ENCODE results near the gene PHLPP1. TPM values are rescaled to one million over a fixed set of nuclear protein-coding genes. Genes with fewer than 3 reads are reported as not detected.

PHLPP1 gene
- total RNA-seq, 1 experiment from 2014 or later, result 28.0 TPM

DNA sequence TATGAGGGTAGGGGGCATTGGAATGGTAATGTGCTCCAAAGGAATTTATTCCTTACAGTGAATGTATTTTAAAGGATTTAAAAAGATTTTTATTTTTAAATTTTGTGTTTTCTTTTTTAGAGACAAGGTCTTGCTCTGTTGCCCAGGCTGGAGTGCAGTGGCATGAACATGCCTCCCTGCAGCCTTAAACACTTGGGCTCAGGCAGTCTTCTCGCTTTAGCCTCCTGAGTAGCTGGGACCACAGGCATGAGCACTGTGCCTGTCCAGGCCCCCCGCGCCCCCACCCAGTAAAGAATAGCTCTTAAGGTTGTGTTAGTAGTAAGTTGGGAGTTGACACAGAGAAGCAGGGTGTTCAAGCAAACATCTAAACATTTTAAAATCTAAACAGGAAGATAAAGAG lies 36.6 kb downstream of the PHLPP1 start:
- TF ChIP-seq, protein P1, sequence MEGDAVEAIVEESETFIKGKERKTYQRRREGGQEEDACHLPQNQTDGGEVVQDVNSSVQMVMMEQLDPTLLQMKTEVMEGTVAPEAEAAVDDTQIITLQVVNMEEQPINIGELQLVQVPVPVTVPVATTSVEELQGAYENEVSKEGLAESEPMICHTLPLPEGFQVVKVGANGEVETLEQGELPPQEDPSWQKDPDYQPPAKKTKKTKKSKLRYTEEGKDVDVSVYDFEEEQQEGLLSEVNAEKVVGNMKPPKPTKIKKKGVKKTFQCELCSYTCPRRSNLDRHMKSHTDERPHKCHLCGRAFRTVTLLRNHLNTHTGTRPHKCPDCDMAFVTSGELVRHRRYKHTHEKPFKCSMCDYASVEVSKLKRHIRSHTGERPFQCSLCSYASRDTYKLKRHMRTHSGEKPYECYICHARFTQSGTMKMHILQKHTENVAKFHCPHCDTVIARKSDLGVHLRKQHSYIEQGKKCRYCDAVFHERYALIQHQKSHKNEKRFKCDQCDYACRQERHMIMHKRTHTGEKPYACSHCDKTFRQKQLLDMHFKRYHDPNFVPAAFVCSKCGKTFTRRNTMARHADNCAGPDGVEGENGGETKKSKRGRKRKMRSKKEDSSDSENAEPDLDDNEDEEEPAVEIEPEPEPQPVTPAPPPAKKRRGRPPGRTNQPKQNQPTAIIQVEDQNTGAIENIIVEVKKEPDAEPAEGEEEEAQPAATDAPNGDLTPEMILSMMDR (IDR thresholded peaks at IDR 0.05; ENCODE audit: unreplicated experiment), result no peak
- H3K4me3 Mint-ChIP-seq (ENCODE audit: low read depth, unreplicated experiment), result no peak overlapping the region
- no peak for DNase-seq
- peaks cover 53% of the 10 kb centered on the region for H3K4me1 Mint-ChIP-seq (ENCODE audit: low read depth, unreplicated experiment)
- peak overlapping the region; percentile 68 for H3K27ac Mint-ChIP-seq (ENCODE audit: unreplicated experiment)
- no peaks in the 10 kb centered on the region for H3K27me3 Mint-ChIP-seq (ENCODE audit: unreplicated experiment)
- BruUV-seq (replicated peaks), result no TSS peak
- no peaks in the 10 kb centered on the region for H3K9me3 Mint-ChIP-seq (ENCODE audit: low read depth, unreplicated experiment)
- H3K36me3 Mint-ChIP-seq (ENCODE audit: insufficient read depth, unreplicated experiment), result no peaks in the 10 kb centered on the region
- intact Hi-C loops (cut with micrococcal nuclease; ENCODE audit: unreplicated experiment), result loop anchor here (2.0 kb wide), 1 partner anchor 15 kb away; no protein-coding TSS in a partner anchor
- CTCF ChIA-PET, result interaction anchor here (0.6 to 1.3 kb wide), 4 partner anchors 10 to 106 kb away, joined by 3 read pairs; no protein-coding TSS in a partner anchor

GRCh38 chr18:62754026-62754425 lies 38.7 kb downstream of the PHLPP1 start:
- Mint-ChIP-seq H3K4me1 (ENCODE audit: low read depth, unreplicated experiment) (peaks cover 73% of the 10 kb centered on the region), H3K9me3 (ENCODE audit: low read depth, unreplicated experiment) (no peaks in the 10 kb centered on the region), H3K27ac (ENCODE audit: unreplicated experiment) (no peak overlapping the region), H3K4me3 (ENCODE audit: low read depth, unreplicated experiment) (no peak overlapping the region), H3K27me3 (ENCODE audit: unreplicated experiment) (no peaks in the 10 kb centered on the region), H3K36me3 (ENCODE audit: insufficient read depth, unreplicated experiment) (no peaks in the 10 kb centered on the region)
- CTCF ChIA-PET, result no interaction called here
- intact Hi-C loops (cut with micrococcal nuclease; ENCODE audit: unreplicated experiment), result no loop called here
- TF ChIP-seq, protein P1 (IDR thresholded peaks at IDR 0.05; ENCODE audit: unreplicated experiment), result no peak
- no peak for DNase-seq
- no TSS peak for BruUV-seq (replicated peaks)

- Mint-ChIP-seq H3K4me3 (ENCODE audit: low read depth, unreplicated experiment) (no peak overlapping the region), H3K9me3 (ENCODE audit: low read depth, unreplicated experiment) (no peaks in the 10 kb centered on the region), H3K27ac (ENCODE audit: unreplicated experiment) (no peak overlapping the region), H3K27me3 (ENCODE audit: unreplicated experiment) (no peaks in the 10 kb centered on the region), H3K4me1 (ENCODE audit: low read depth, unreplicated experiment) (peaks cover 82% of the 10 kb centered on the region), H3K36me3 (ENCODE audit: insufficient read depth, unreplicated experiment) (no peaks in the 10 kb centered on the region)
- TF ChIP-seq, protein P1 (IDR thresholded peaks at IDR 0.05; ENCODE audit: unreplicated experiment), result no peak
- BruUV-seq (replicated peaks), result no TSS peak
- CTCF ChIA-PET, result interaction anchor here (1.3 kb wide), 1 partner anchor 10 kb away, joined by 3 read pairs; no protein-coding TSS in a partner anchor
- intact Hi-C loops (cut with micrococcal nuclease; ENCODE audit: unreplicated experiment), result no loop called here
- DNase-seq, result no peak
These were observed 40.1 kb downstream of the PHLPP1 start for GRCh38 chr18:62755454-62755853.

GRCh38 chr18:62755946-62756345 lies 40.6 kb downstream of the PHLPP1 start:
- H3K27me3 Mint-ChIP-seq (ENCODE audit: unreplicated experiment), result no peaks in the 10 kb centered on the region
- no peaks in the 10 kb centered on the region for H3K9me3 Mint-ChIP-seq (ENCODE audit: low read depth, unreplicated experiment)
- no peak overlapping the region for H3K4me3 Mint-ChIP-seq (ENCODE audit: low read depth, unreplicated experiment)
- no peaks in the 10 kb centered on the region for H3K36me3 Mint-ChIP-seq (ENCODE audit: insufficient read depth, unreplicated experiment)
- H3K27ac Mint-ChIP-seq (ENCODE audit: unreplicated experiment), result no peak overlapping the region
- CTCF ChIA-PET, result interaction anchor here (1.3 kb wide), 1 partner anchor 11 kb away, joined by 3 read pairs; no protein-coding TSS in a partner anchor
- peaks cover 78% of the 10 kb centered on the region for H3K4me1 Mint-ChIP-seq (ENCODE audit: low read depth, unreplicated experiment)
- BruUV-seq (replicated peaks), result no TSS peak
- TF ChIP-seq, protein P1 (IDR thresholded peaks at IDR 0.05; ENCODE audit: unreplicated experiment), result no peak
- no peak for DNase-seq
- intact Hi-C loops (cut with micrococcal nuclease; ENCODE audit: unreplicated experiment), result loop anchor here (2.0 kb wide), 1 partner anchor 39 kb away; no protein-coding TSS in a partner anchor

Measured in Calu3 (cell line).